SK-N-SH (cell line): ENCODE data around the gene NSD1. TPM values are rescaled to one million over a fixed set of nuclear protein-coding genes. Genes with fewer than 3 reads are reported as not detected.

ENCODE experiments used
- CTCF ChIA-PET: fragments of 300-600, 350-600 bp; formaldehyde crosslinking; extraction: SDS; loops from one replicate; lab custom pipeline; 2021; lab: Yijun Ruan, JAX
- POLR2A ChIA-PET: fragments of 350-600 bp; sonication (Branson Sonifier 250); formaldehyde crosslinking; extraction: SDS; loops from one replicate; lab custom pipeline; 2020; ENCODE audit warnings: antibody characterized with exemption, inconsistent platforms; lab: Yijun Ruan, JAX
- DNase-seq: peaks from one replicate; pipeline ENCODE4 v3.0.0; 2012
- H2AFZ ChIP-seq: fragments of 200-600 bp; sonication (generic); 2 replicates; pipeline ENCODE4 v1.8.1; 2016; ENCODE audit warnings: antibody characterized with exemption, mild to moderate bottlenecking, low read depth
- H3F3A ChIP-seq: fragments of 200-600 bp; sonication (generic); replicated peaks from 2 replicates; pipeline ENCODE3; 2016; ENCODE audit warnings: antibody characterized with exemption, mild to moderate bottlenecking; ENCODE audit not compliant: insufficient read depth
- H3K27ac ChIP-seq, 2 experiments: fragments of 200-500 bp in 1 of 2; fragments of 200-600 bp in 1 of 2; sonication (Bioruptor generic) in 1 of 2; sonication (generic), shearing (Covaris generic) in 1 of 2; 2 replicates each; pipeline versions ENCODE4 v1.5.1 to v1.6.1; 2014 to 2016; ENCODE audit warnings: low read depth in 2 of 2, inconsistent platforms in 1 of 2, low read length in 1 of 2, mild to moderate bottlenecking in 1 of 2, mixed read lengths in 1 of 2
- H3K27me3 ChIP-seq: fragments of 200-600 bp; sonication (generic), shearing (Covaris generic); 2 replicates; pipeline ENCODE4 v1.6.1; 2016; ENCODE audit warnings: mixed run types; ENCODE audit not compliant: insufficient read depth
- H3K36me3 ChIP-seq, 2 experiments: fragments of 200-500 bp in 1 of 2; fragments of 200-600 bp in 1 of 2; sonication (Bioruptor generic) in 1 of 2; sonication (generic) in 1 of 2; replicated peaks in 1 of 2; 2 replicates each; pipeline versions ENCODE3 to v1.5.1; 2014 to 2016; ENCODE audit warnings: low read length in 1 of 2, mild to moderate bottlenecking in 1 of 2; ENCODE audit not compliant: insufficient read depth in 2 of 2, control insufficient read depth in 1 of 2
- H3K4me1 ChIP-seq, 2 experiments: fragments of 200-500 bp in 1 of 2; fragments of 200-600 bp in 1 of 2; sonication (Bioruptor generic) in 1 of 2; sonication (generic), shearing (Covaris generic) in 1 of 2; 2 replicates each; pipeline versions ENCODE4 v1.5.1 to v1.6.1; 2014 to 2016; ENCODE audit warnings: low read depth in 1 of 2, low read length in 1 of 2, mixed run types in 1 of 2; ENCODE audit not compliant: insufficient read depth in 2 of 2, control insufficient read depth in 1 of 2
- H3K4me2 ChIP-seq: fragments of 200-600 bp; sonication (generic), shearing (Covaris generic); 2 replicates; pipeline ENCODE4 v1.6.1; 2017; ENCODE audit warnings: mixed run types
- H3K4me3 ChIP-seq, 2 experiments: fragments of 200-500 bp in 1 of 2; fragments of 200-600 bp in 1 of 2; sonication (Bioruptor generic) in 1 of 2; sonication (generic), shearing (Covaris generic) in 1 of 2; 2 replicates each; pipeline versions ENCODE4 v1.5.1 to v1.8.1; 2014 to 2016; ENCODE audit warnings: low read depth in 2 of 2, inconsistent platforms in 1 of 2, low read length in 1 of 2, mild to moderate bottlenecking in 1 of 2, mixed read lengths in 1 of 2, moderate library complexity in 1 of 2
- H3K79me2 ChIP-seq: fragments of 200-600 bp; sonication (generic); 2 replicates; pipeline ENCODE4 v1.8.1; 2017; ENCODE audit warnings: mild to moderate bottlenecking; ENCODE audit not compliant: insufficient read depth
- H3K9ac ChIP-seq: fragments of 200-600 bp; sonication (generic); 2 replicates; pipeline ENCODE4 v1.6.1; 2017; ENCODE audit warnings: mixed run types
- H3K9me2 ChIP-seq: fragments of 200-600 bp; sonication (generic); 2 replicates; pipeline ENCODE4 v1.6.1; 2017; ENCODE audit warnings: mixed run types
- H3K9me3 ChIP-seq: fragments of 200-600 bp; sonication (generic); 2 replicates; pipeline ENCODE4 v1.6.1; 2017; ENCODE audit warnings: mixed run types, mild to moderate bottlenecking, moderate library complexity
- H4K20me1 ChIP-seq: fragments of 200-600 bp; sonication (generic); 2 replicates; pipeline ENCODE4 v1.6.1; 2017; ENCODE audit warnings: mild to moderate bottlenecking, mixed run types; ENCODE audit not compliant: insufficient read depth
- ELF1 ChIP-seq: IDR thresholded peaks from 2 replicates; pipeline ENCODE4 v1.4.0; 2012
- EP300 ChIP-seq, 2 experiments: IDR thresholded peaks; 2 replicates each; pipeline versions ENCODE4 v1.4.0 to v1.6.1; 2012; ENCODE audit warnings: borderline replicate concordance in 1 of 2, low read depth in 1 of 2, low read length in 1 of 2
- FOXJ3 ChIP-seq: sonication (generic); formaldehyde crosslinking; IDR thresholded peaks from 2 replicates; pipeline ENCODE4 v1.5.1; 2020; ENCODE audit warnings: mild to moderate bottlenecking, missing genetic modification reagents
- GABPA ChIP-seq: IDR thresholded peaks from 2 replicates; pipeline ENCODE4 v1.4.0; 2012; ENCODE audit warnings: low read depth, mild to moderate bottlenecking
- MEF2A ChIP-seq: IDR thresholded peaks from 2 replicates; pipeline ENCODE4 v1.4.0; 2012; ENCODE audit warnings: low read depth, borderline replicate concordance
- MXI1 ChIP-seq: IDR thresholded peaks from 2 replicates; pipeline ENCODE4 v1.6.1; 2012; ENCODE audit warnings: mild to moderate bottlenecking, low read depth, low read length, improper control_type of control experiment
- NRF1 ChIP-seq: IDR thresholded peaks from 2 replicates; pipeline ENCODE4 v1.6.1; 2012; ENCODE audit warnings: low read depth, mild to moderate bottlenecking, low read length
- POLR2AphosphoS5 ChIP-seq: IDR thresholded peaks from 2 replicates; pipeline ENCODE4 v1.6.1; 2012; ENCODE audit warnings: low read depth, low read length
- RAD21 ChIP-seq: IDR thresholded peaks from 2 replicates; pipeline ENCODE4 v1.6.1; 2012; ENCODE audit warnings: mild to moderate bottlenecking, low read length
- RFX5 ChIP-seq: IDR thresholded peaks from 2 replicates; pipeline ENCODE4 v1.6.1; 2012; ENCODE audit warnings: mild to moderate bottlenecking, improper control_type of control experiment, low read length
- RXRA ChIP-seq: IDR thresholded peaks from 2 replicates; pipeline ENCODE4 v1.4.0; 2012; ENCODE audit warnings: low read depth, mild to moderate bottlenecking, borderline replicate concordance
- YY1 ChIP-seq: IDR thresholded peaks from 2 replicates; pipeline ENCODE4 v1.4.0; 2012; ENCODE audit warnings: low read depth, mild to moderate bottlenecking
- WGBS: methylation state at CpG from one replicate; pipeline ENCODE4 v1.1.6; 2017; ENCODE audit warnings: low lambda C conversion rate; 5-methylcytosine and 5-hydroxymethylcytosine counted together
- polyA plus RNA-seq, 3 experiments: library from polyadenylated mRNA; depleted of rRNA; stranded (reverse); fragments of >200 nt; gene quantifications; 2 replicates each; pipeline ENCODE4 v1.2.3, GENCODE V29; 2012
- TF ChIP-seq, protein P1 (sequence below): IDR thresholded peaks from 2 replicates; pipeline ENCODE4 v1.6.1; 2012; ENCODE audit warnings: mild to moderate bottlenecking, low read depth, low read length, moderate library complexity
- TF ChIP-seq, protein P2 (sequence below): IDR thresholded peaks from 2 replicates; pipeline ENCODE4 v1.4.0; 2012; ENCODE audit warnings: low read depth, borderline replicate concordance
- TF ChIP-seq, protein P3 (sequence below): IDR thresholded peaks from 2 replicates; pipeline ENCODE4; 2012
- TF ChIP-seq, protein P4 (sequence below): fragments of 150-350 bp; IDR thresholded peaks from 2 replicates; pipeline ENCODE4 v1.6.1; 2016; ENCODE audit warnings: mild to moderate bottlenecking, low read depth, low read length

The NSD1 gene
- polyA plus RNA-seq, 1 of the 3 experiments (the other 2 are of a cell fraction), result 6.7 TPM

DNA sequence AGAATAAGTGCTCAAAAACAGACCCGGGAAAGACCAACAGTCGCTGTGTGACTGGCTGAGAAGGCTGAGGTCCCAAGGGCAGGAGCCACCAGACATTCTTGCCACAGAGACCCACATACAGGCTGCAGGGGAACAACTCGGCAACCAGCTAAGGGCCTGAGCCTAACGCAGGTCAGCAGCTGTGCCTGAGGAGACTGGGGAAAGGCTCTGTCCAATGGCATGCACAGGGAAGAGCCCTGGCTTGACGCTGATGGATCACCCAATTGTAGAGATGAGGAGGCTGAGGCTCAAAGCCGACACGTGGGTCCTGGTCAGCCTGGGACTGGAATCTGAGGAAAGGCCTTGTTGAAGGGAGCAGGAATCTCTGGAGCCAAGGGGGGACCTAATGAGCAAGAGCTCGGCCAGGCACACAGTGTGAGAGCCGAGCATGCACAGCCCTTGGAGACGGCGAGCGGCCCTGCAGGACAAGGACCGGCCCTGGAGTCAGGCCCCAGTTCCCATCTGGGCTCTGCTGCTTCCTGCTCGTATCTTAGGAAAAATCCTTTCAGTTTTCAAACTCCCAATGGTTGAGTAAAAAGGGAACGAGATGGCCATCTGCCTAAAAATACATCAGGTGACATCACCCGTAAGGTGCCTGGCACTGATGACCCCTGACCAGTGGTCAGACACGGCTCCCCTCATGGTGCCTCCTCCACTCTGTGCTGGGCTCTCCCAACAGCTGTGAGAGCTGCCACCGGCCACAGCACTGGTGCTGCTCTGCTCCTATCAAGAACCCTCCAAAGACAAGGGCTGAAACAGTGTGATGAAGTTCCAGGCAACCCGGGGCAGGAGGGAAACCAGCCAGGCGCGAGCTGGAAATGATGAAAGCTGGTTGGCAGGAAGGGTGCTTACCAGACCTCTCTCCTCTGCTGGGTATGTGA is 201.5 kb downstream of the NSD1 start:
- Histone ChIP-seq H3F3A (no peaks in the 10 kb centered on the region), H3K27me3 (no peaks in the 10 kb centered on the region), H3K9ac (no peak overlapping the region), H3K9me2 (no peaks in the 10 kb centered on the region), H4K20me1 (peaks cover 3% of the 10 kb centered on the region; the same call in 1 of the 2 replicates), H2AFZ (no peak overlapping the region), H3K27ac (no peak overlapping the region), H3K4me3 (no peak overlapping the region), H3K4me2 (no peak overlapping the region), H3K36me3 (peaks cover 3 to 87% of the 10 kb centered on the region in 2 experiments), H3K9me3 (no peaks in the 10 kb centered on the region), H3K4me1 (no peaks in the 10 kb centered on the region), H3K79me2 (peaks cover 11% of the 10 kb centered on the region; the same call in 1 of the 2 replicates)
- ChIA-PET POLR2A (no interaction called here), CTCF (interaction anchor here (0.8 to 4.4 kb wide), 7 partner anchors 9 to 222 kb away, joined by 3 to 23 read pairs (median 3); partner anchors contain the start of genes PRELID1 and RAB24)
- DNase-seq, result no peak
- TF ChIP-seq ELF1 (no peak), EP300 (IDR thresholded peaks at IDR 0.05; ENCODE audit: borderline replicate concordance in 1 of 2, low read depth in 1 of 2, low read length in 1 of 2) (no peak), POLR2AphosphoS5 (no peak)
- TF ChIP-seq, protein P1, sequence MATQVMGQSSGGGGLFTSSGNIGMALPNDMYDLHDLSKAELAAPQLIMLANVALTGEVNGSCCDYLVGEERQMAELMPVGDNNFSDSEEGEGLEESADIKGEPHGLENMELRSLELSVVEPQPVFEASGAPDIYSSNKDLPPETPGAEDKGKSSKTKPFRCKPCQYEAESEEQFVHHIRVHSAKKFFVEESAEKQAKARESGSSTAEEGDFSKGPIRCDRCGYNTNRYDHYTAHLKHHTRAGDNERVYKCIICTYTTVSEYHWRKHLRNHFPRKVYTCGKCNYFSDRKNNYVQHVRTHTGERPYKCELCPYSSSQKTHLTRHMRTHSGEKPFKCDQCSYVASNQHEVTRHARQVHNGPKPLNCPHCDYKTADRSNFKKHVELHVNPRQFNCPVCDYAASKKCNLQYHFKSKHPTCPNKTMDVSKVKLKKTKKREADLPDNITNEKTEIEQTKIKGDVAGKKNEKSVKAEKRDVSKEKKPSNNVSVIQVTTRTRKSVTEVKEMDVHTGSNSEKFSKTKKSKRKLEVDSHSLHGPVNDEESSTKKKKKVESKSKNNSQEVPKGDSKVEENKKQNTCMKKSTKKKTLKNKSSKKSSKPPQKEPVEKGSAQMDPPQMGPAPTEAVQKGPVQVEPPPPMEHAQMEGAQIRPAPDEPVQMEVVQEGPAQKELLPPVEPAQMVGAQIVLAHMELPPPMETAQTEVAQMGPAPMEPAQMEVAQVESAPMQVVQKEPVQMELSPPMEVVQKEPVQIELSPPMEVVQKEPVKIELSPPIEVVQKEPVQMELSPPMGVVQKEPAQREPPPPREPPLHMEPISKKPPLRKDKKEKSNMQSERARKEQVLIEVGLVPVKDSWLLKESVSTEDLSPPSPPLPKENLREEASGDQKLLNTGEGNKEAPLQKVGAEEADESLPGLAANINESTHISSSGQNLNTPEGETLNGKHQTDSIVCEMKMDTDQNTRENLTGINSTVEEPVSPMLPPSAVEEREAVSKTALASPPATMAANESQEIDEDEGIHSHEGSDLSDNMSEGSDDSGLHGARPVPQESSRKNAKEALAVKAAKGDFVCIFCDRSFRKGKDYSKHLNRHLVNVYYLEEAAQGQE, result no peak
- WGBS, result 93% methylated on average over 13 of the region's 21 CpGs

DNA sequence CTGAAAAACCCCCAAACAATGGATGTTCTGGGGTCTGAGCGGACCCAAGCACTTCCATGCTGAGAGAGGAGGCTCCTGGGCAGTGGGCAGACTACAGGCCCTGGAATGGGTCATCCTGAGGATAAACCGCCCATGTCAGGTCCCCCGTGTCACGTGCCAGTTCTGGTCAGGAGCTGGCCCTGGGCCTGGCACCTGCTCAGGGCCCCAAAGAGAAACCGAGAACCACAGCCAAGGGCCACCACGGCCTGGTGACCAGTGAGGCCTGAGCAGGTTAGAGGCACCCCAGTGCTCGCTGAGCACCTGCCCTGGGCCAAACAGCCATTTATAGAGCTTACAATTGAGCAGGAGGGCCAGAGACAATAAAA is 202.1 kb downstream of the NSD1 start:
- Histone ChIP-seq H3K9me3 (no peaks in the 10 kb centered on the region), H3K27me3 (no peaks in the 10 kb centered on the region), H3K79me2 (peaks cover 16% of the 10 kb centered on the region; the same call in 1 of the 2 replicates), H3K9me2 (no peaks in the 10 kb centered on the region), H3K27ac (no peak overlapping the region), H3K4me3 (no peak overlapping the region), H3K9ac (no peak overlapping the region), H3K4me1 (no peaks in the 10 kb centered on the region), H3K4me2 (no peak overlapping the region), H2AFZ (no peak overlapping the region), H3K36me3 (peaks cover 3 to 81% of the 10 kb centered on the region in 2 experiments), H3F3A (no peaks in the 10 kb centered on the region), H4K20me1 (peaks cover 4% of the 10 kb centered on the region; the same call in 1 of the 2 replicates)
- TF ChIP-seq RFX5 (no peak), NRF1 (no peak), RXRA (no peak), EP300 (IDR thresholded peaks at IDR 0.05; ENCODE audit: borderline replicate concordance in 1 of 2, low read depth in 1 of 2, low read length in 1 of 2) (no peak), RAD21 (no peak), MXI1 (no peak), MEF2A (no peak), GABPA (no peak), FOXJ3 (CRISPR knock-in tag) (no peak), YY1 (no peak)
- TF ChIP-seq, protein P2, sequence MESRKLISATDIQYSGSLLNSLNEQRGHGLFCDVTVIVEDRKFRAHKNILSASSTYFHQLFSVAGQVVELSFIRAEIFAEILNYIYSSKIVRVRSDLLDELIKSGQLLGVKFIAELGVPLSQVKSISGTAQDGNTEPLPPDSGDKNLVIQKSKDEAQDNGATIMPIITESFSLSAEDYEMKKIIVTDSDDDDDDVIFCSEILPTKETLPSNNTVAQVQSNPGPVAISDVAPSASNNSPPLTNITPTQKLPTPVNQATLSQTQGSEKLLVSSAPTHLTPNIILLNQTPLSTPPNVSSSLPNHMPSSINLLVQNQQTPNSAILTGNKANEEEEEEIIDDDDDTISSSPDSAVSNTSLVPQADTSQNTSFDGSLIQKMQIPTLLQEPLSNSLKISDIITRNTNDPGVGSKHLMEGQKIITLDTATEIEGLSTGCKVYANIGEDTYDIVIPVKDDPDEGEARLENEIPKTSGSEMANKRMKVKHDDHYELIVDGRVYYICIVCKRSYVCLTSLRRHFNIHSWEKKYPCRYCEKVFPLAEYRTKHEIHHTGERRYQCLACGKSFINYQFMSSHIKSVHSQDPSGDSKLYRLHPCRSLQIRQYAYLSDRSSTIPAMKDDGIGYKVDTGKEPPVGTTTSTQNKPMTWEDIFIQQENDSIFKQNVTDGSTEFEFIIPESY, result no peak
- TF ChIP-seq, protein P3, sequence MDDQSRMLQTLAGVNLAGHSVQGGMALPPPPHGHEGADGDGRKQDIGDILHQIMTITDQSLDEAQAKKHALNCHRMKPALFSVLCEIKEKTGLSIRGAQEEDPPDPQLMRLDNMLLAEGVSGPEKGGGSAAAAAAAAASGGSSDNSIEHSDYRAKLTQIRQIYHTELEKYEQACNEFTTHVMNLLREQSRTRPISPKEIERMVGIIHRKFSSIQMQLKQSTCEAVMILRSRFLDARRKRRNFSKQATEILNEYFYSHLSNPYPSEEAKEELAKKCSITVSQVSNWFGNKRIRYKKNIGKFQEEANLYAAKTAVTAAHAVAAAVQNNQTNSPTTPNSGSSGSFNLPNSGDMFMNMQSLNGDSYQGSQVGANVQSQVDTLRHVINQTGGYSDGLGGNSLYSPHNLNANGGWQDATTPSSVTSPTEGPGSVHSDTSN, result no peak
- TF ChIP-seq, protein P4, sequence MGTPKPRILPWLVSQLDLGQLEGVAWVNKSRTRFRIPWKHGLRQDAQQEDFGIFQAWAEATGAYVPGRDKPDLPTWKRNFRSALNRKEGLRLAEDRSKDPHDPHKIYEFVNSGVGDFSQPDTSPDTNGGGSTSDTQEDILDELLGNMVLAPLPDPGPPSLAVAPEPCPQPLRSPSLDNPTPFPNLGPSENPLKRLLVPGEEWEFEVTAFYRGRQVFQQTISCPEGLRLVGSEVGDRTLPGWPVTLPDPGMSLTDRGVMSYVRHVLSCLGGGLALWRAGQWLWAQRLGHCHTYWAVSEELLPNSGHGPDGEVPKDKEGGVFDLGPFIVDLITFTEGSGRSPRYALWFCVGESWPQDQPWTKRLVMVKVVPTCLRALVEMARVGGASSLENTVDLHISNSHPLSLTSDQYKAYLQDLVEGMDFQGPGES, result no peak
- WGBS, result 100% methylated on average over 2 of the region's 7 CpGs
- ChIA-PET CTCF (interaction anchor here (0.8 to 4.4 kb wide), 6 partner anchors 13 to 222 kb away, joined by 3 to 23 read pairs (median 3); partner anchors contain the start of genes PRELID1 and RAB24), POLR2A (no interaction called here)
- DNase-seq, result no peak
